Iris pigment epithelial cell (primary cell): ENCODE measurements around the gene LSM12.

Experiments
- DNase-seq: peaks from one replicate; pipeline ENCODE4 v3.0.0-alpha.2; 2011; ENCODE audit warnings: low read depth

Gene LSM12

DNA sequence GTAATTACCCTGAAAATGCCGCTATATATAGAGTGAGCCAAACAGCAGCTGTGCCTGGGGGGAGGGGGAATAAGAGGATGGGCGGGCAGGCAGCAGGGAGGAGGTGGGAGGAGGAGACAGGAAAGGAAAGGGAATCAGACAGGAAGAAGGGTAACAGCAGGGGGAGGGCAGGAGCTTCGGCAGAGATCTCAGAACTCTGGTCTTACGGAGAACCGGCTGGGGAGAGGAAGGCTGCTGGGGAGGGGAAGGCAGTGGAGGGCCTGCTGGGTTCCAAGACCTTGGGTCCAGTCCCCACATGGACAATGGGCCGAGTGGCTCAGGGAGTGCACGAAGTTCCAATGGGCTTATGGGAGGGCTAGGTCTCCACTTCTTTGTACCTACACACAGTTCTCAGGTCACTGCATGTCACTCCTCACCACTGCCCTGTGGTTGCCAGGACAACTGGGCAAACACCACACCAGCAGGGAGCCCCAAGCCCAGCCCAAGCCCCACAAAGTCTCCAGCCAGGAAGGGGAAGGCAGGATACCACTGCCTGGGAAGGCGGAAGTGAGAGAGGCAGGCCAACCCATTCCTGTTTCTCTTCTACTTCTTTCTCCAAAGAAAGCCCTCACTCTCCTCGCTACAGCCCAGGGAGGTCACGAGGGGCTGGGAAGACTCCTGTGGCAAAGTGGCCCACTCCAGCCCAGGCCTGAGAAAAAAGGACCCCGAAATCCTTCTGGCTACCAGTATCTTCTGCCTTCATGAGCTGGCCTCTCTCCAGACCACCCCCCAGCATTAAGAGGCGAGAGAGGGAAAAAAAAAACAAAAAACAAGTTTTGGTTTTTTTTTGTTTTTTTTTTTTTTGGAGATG lies 29.4 kb upstream of the LSM12 start:
- DNase-seq: peak; percentile 91

DNA sequence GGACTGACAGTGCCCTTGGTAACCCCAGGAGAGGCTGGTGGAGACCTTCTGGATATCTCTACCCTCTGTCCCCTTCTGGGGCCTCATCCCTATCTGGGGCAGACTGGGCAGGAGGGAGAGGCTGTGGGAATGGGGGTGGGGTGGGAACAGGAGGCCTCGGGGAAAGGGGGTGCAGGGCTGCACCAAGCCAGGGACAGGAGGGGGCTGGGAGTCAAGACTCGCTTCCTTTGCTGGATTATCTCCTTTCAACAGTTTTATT lies 28.8 kb upstream of the LSM12 start:
- DNase-seq: no peak

GRCh38 chr17:44094701-44095387 lies 28.4 kb upstream of the LSM12 start:
- no peak for DNase-seq

DNA sequence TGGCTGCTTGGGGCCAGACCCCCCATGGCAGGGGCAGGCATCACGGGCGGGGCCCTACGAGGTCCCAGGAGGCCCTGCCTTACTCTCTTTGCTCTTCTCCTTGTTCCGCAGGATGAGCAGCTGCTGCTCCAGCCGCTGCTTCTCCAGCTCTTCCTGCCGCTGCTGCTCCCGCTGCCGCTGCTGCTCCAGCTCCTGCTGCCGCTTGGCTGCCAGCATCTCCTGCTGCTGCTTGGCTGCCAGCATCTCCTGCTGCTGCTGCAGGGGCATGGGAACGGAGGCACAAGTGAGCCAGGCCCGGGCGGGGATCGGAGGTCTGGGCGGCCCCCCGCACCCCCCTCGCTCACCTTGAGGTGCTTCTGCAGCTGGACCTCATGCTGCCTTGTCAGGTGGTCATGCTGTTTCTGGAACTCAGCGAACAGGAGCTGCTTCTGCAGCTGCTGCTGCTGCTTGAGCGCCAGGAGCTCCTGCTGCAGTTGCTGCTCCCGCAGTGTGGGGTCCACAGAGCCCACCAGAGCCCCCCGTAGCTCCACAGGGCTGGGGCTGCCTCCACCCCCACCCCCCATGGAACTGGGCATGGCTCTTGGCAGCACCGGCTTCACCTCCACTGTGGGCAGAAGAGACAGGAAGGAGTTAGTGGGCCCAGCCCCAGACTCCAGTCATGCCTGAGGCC lies 26.9 kb upstream of the LSM12 start:
- no peak for DNase-seq

DNA sequence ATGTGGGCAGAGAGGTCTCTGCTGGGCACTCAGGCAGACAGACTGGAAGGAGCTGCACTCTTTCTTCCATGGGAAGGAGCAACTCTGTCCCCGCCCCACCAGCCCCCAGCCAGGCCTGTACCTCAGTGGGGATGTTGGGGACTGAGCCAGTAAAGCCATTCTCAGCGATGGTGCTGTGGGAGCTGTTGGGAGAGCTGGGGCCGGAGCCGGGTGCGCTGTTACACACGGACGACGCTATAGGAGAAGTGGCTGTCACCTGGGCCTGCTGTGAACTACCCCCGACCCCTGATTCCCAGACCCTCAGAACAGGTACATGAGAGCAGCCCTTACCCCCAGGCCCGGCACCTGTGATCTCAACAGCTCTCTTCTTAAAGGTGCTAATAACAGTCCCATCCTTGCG lies 25.6 kb upstream of the LSM12 start:
- DNase-seq: no peak

GRCh38 chr17:44091200-44091997 lies 24.9 kb upstream of the LSM12 start:
- DNase-seq: no peak

DNA sequence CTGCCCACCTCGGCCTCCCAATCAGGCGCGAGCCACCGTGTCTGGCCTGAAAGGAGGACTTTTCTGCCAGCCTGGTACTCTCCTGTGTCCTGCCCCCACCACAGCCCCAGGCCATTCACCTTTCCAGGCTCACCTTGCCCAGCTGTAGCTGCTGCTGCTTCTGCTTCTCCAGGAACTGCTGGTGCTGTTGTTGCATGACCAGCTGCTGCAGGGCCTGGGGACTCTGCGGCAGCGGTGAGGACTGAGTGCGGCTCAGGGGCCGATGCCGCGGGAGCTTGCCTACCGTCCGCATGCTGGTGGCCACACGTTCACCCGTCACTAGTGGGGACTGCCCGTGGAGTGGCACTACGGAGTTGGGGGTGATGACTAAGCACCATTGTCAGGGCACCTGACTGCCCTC lies 21.8 kb upstream of the LSM12 start:
- no peak for DNase-seq

- DNase-seq: no peak
Observed at GRCh38 chr17:44087319-44087718, 20.8 kb upstream of the LSM12 start.

DNA sequence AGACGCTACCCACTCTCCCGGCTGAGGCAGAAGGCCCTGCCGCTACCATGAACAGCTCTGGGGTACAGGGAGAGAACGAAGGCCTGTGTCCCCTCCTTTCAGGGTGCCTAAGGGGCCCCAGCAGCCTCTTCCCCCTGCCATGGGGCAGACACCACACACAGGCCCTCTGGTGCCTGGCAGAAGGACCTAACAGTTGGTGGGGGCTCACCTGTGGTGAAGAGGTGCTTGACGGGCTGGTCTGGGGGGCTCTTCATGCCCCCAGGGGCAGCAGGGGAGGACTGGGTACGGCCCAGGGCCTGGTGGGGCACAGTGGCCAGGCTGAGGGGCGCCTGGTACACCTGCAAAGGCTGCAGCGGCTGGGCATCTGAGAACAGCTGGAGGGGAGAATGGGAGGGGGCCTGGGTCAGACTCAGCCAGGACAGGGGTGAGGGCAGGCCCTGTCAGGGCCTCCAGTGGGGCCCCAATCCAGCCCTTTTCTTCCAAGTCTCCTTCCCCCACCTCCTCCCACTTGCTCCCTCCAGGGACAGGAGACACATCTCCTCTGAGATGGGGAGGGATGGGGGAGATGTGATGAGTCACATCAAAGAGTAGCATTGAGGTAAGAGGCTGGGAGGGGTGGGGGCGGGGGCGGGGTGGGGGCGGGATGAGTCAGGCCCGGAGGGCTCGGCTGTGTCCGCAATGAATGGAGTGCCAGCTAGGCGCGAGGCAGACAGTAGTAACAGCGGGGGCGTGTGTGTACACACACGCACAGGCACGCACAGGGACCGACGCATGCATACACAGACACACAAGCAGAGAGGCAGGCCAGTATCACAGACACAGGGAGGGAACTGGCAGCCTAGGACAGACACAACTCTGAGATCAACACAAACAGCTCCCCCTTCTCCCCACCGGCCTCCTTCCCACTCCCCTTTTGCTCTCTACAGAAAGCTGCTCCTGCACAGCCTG lies 20.2 kb upstream of the LSM12 start:
- DNase-seq: peak; percentile 82

DNA sequence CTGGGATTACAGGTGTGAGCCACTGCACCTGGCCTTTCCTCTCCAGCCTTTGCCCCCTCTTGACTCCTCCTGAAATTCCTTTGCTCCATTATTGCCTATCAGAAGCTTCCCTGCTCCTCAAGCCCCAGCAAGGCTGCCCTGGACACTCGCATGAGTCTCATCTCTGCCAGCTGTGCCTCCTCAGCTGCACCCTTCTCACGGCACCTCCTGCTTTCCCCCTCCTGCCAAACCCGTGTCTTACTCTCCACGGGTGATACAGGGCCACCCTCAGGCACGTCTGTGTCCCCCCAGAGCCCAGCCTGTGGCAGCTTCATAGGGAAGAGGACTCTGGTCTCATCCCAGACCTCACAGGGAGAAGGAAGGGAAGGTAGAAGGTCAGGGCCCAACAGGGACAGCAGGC lies 19.4 kb upstream of the LSM12 start:
- DNase-seq: no peak

- no peak for DNase-seq
Observed at GRCh38 chr17:44084921-44085320, 18.4 kb upstream of the LSM12 start.

- no peak for DNase-seq
Observed at GRCh38 chr17:44084131-44084538, 17.7 kb upstream of the LSM12 start.

- no peak for DNase-seq
Observed at GRCh38 chr17:44083250-44083849, 16.9 kb upstream of the LSM12 start.

GRCh38 chr17:44082256-44082927 lies 15.9 kb upstream of the LSM12 start:
- peak; percentile 34 for DNase-seq

GRCh38 chr17:44081681-44082080 lies 15.2 kb upstream of the LSM12 start:
- peak; percentile 15 for DNase-seq

- no peak for DNase-seq
Observed at GRCh38 chr17:44079877-44080821, 13.7 kb upstream of the LSM12 start.

GRCh38 chr17:44078412-44078811 lies 11.9 kb upstream of the LSM12 start:
- DNase-seq: no peak

DNA sequence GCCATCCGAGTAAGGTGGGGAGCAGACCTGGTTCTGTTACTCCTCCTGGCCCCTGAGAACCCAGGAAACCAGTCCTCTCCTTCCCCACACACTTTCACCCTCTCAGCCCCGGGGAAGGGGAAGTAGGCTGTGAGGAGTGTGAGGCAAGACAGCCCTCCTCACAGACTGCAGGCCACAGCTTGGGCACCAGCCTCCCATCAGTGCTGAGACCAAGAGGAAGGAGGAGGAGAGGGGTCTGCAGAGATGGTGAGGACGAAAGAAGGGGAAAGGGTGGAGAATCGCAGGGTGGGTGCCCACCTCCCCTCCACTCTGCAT lies 11.1 kb upstream of the LSM12 start:
- DNase-seq: no peak
